K562 (cell line): Measurements from ENCODE around the gene ZNF384. TPM values are rescaled to one million over a fixed set of nuclear protein-coding genes. Genes with fewer than 3 reads are reported as not detected.
A peak's percentile ranks its signal among the peaks of the same experiment; 100 is the strongest.

Source experiments
- ADNP ChIP-seq: fragments of 200-800 bp; sonication (Bioruptor generic); IDR thresholded peaks from 2 replicates; pipeline ENCODE4 v1.6.1; 2016; ENCODE audit warnings: missing genetic modification characterization, missing compliant biosample characterization
- DNMT1 ChIP-seq: fragments of 450-650 bp; IDR thresholded peaks from 2 replicates; pipeline ENCODE4 v1.6.1; 2016; ENCODE audit warnings: antibody characterized with exemption, mild to moderate bottlenecking
- ETS2 ChIP-seq: IDR thresholded peaks from 2 replicates; pipeline ENCODE4 v1.6.1; 2016; ENCODE audit warnings: borderline replicate concordance, missing genetic modification characterization, mild to moderate bottlenecking, moderate library complexity, missing compliant biosample characterization; ENCODE audit not compliant: poor library complexity, severe bottlenecking
- GATAD2A ChIP-seq: fragments of 450-650 bp; IDR thresholded peaks from 2 replicates; pipeline ENCODE4 v1.6.1; 2017
- HNRNPK ChIP-seq: fragments of 200-400 bp; formaldehyde crosslinking; IDR thresholded peaks from one replicate; pipeline ENCODE4 v1.6.1; 2018; ENCODE audit warnings: mild to moderate bottlenecking, low read depth, low read length; ENCODE audit not compliant: poor library complexity, severe bottlenecking
- IFI16 ChIP-seq: fragments of 250-450 bp; sonication (Bioruptor Pico); IDR thresholded peaks from 2 replicates; pipeline ENCODE4 v2.1.2; 2022; ENCODE audit warnings: mild to moderate bottlenecking, inconsistent platforms
- ILF3 ChIP-seq: fragments of 450-650 bp; IDR thresholded peaks from 2 replicates; pipeline ENCODE4 v1.6.1; 2018; ENCODE audit warnings: antibody characterized with exemption, mild to moderate bottlenecking, moderate library complexity, borderline replicate concordance
- JUN ChIP-seq, 2 experiments: sonication (generic) in 1 of 2; formaldehyde crosslinking in 1 of 2; IDR thresholded peaks; 2 replicates each; pipeline versions ENCODE4 v1.6.1 to v1.8.0; 2012 to 2022; ENCODE audit warnings: borderline replicate concordance in 2 of 2, mild to moderate bottlenecking in 2 of 2, improper control_type of control experiment in 1 of 2, low read depth in 1 of 2, low read length in 1 of 2, missing genetic modification reagents in 1 of 2
- KAT7 ChIP-seq: sonication (generic); formaldehyde crosslinking; IDR thresholded peaks from 2 replicates; pipeline ENCODE4 v1.8.0; 2022; ENCODE audit warnings: missing genetic modification reagents, mild to moderate bottlenecking, borderline replicate concordance
- KAT8 ChIP-seq: fragments of 450-650 bp; IDR thresholded peaks from 2 replicates; pipeline ENCODE4 v1.6.1; 2016; ENCODE audit warnings: low read depth, mild to moderate bottlenecking
- MCM7 ChIP-seq, 2 experiments: fragments of 450-650 bp; IDR thresholded peaks; 2 replicates each; pipeline ENCODE4 v1.6.1; 2016 to 2018
- NCOA6 ChIP-seq: fragments of 450-650 bp; IDR thresholded peaks from 2 replicates; pipeline ENCODE4 v1.6.1; 2017; ENCODE audit warnings: mild to moderate bottlenecking
- NFE2 ChIP-seq: IDR thresholded peaks from 2 replicates; pipeline ENCODE4 v1.6.1; 2014; ENCODE audit warnings: antibody characterized with exemption, low read depth
- PHF20 ChIP-seq: fragments of 450-650 bp; IDR thresholded peaks from 2 replicates; pipeline ENCODE4 v1.6.1; 2018; ENCODE audit not compliant: partially characterized antibody
- POLR2G ChIP-seq: fragments of 200-400 bp; formaldehyde crosslinking; IDR thresholded peaks from 2 replicates; pipeline ENCODE4 v1.6.1; 2017; ENCODE audit warnings: low read depth, mild to moderate bottlenecking, antibody characterized with exemption, low read length, moderate library complexity
- PTRF ChIP-seq: fragments of 450-650 bp; IDR thresholded peaks from 2 replicates; pipeline ENCODE4 v1.6.1; 2016; ENCODE audit warnings: mild to moderate bottlenecking, missing genetic modification characterization, missing compliant biosample characterization
- RBBP5 ChIP-seq: fragments of 200-600 bp; sonication (generic); IDR thresholded peaks from 2 replicates; pipeline ENCODE4 v1.6.1; 2012; ENCODE audit warnings: borderline replicate concordance, mild to moderate bottlenecking, low read length, control low read depth, inconsistent platforms; ENCODE audit not compliant: insufficient read depth, poor library complexity, severe bottlenecking
- SMAD3 ChIP-seq: fragments of 450-650 bp; formaldehyde crosslinking; conservative IDR thresholded peaks from 2 replicates; pipeline ENCODE4 v1.4.0; 2020; ENCODE audit warnings: mild to moderate bottlenecking
- SMC3 ChIP-seq: conservative IDR thresholded peaks from 2 replicates; pipeline ENCODE4 v1.6.1; 2011; ENCODE audit warnings: low read depth, low read length, improper control_type of control experiment; ENCODE audit not compliant: insufficient read depth
- SOX6 ChIP-seq: fragments of 450-650 bp; IDR thresholded peaks from 2 replicates; pipeline ENCODE4 v1.6.1; 2014; ENCODE audit warnings: mild to moderate bottlenecking
- SREBF1 ChIP-seq: fragments of 150-350 bp; IDR thresholded peaks from 2 replicates; pipeline ENCODE4 v1.6.1; 2014; ENCODE audit warnings: antibody characterized with exemption, low read depth, low read length, borderline replicate concordance
- YY1 ChIP-seq, 3 experiments: IDR thresholded peaks; 2 replicates each; pipeline ENCODE4 v1.6.1; 2011; ENCODE audit warnings: low read length in 2 of 3, mild to moderate bottlenecking in 2 of 3, moderate library complexity in 2 of 3, borderline replicate concordance in 1 of 3, control low read depth in 1 of 3, low read depth in 1 of 3; ENCODE audit not compliant: insufficient read depth in 3 of 3, insufficient replicate concordance in 2 of 3, control insufficient read depth in 1 of 3, insufficient read length in 1 of 3; ENCODE audit errors: extremely low read depth in 1 of 3
- ZBED1 ChIP-seq: IDR thresholded peaks from 2 replicates; pipeline ENCODE4 v1.6.1; 2014
- ZFX ChIP-seq: sonication (generic); formaldehyde crosslinking; IDR thresholded peaks from 2 replicates; pipeline ENCODE4 v1.8.0; 2022; ENCODE audit warnings: mild to moderate bottlenecking, missing genetic modification reagents, moderate library complexity
- ZNF263 ChIP-seq: sonication (generic); formaldehyde crosslinking; IDR thresholded peaks from 2 replicates; pipeline ENCODE4 v1.8.0; 2022; ENCODE audit warnings: mild to moderate bottlenecking, missing genetic modification reagents, borderline replicate concordance
- ZNF282 ChIP-seq: sonication (generic); formaldehyde crosslinking; IDR thresholded peaks from 2 replicates; pipeline ENCODE4 v1.8.1; 2023; ENCODE audit warnings: missing genetic modification reagents
- ZNF780A ChIP-seq: fragments of 250-450 bp; sonication (Bioruptor Pico); IDR thresholded peaks from 2 replicates; pipeline ENCODE4 v1.5.0; 2021; ENCODE audit warnings: mild to moderate bottlenecking
- polyA plus RNA-seq, 8 experiments: library from polyadenylated mRNA; depleted of rRNA in 4 of 8; stranded (reverse) in 5 of 8; unstranded in 3 of 8; fragments of >200 nt; fragmentation: Nextera tagmentation in 2 of 8; fragmentation: Illumina TruSeq in 1 of 8; extraction: Ambion mirVana in 2 of 8; extraction: Trizol in 1 of 8; gene quantifications; 2 replicates each; pipeline versions ENCODE4 v1.2.1 to v1.2.3, GENCODE V29; 2011 to 2014; ENCODE audit warnings: inconsistent platforms in 1 of 8, missing spikeins in 1 of 8
- total RNA-seq, 7 experiments: library from RNA; depleted of rRNA in 6 of 7; stranded (reverse); fragments of >200 nt in 6 of 7; fragmentation: Illumina TruSeq in 2 of 7; extraction: Trizol in 2 of 7; gene quantifications; 2 replicates each; pipeline versions ENCODE4 v1.2.1 to v1.2.3, GENCODE V29; 2011 to 2021; ENCODE audit warnings: low replicate concordance in 1 of 7
- TF ChIP-seq, protein P1 (sequence below): IDR thresholded peaks from 2 replicates; pipeline ENCODE4 v1.6.1; 2016; ENCODE audit warnings: missing genetic modification characterization, missing compliant biosample characterization
- TF ChIP-seq, protein P2 (sequence below): fragments of 250-450 bp; sonication (Bioruptor Pico); IDR thresholded peaks from 2 replicates; pipeline ENCODE4 v1.9.0; 2021; ENCODE audit warnings: mild to moderate bottlenecking

The ZNF384 gene
- total and polyA plus RNA-seq, 9 of the 15 experiments (the other 6 are each of a cell fraction or from before 2014, with no cell fraction given): 0.36 to 64.8 (median 21.3) TPM

DNA sequence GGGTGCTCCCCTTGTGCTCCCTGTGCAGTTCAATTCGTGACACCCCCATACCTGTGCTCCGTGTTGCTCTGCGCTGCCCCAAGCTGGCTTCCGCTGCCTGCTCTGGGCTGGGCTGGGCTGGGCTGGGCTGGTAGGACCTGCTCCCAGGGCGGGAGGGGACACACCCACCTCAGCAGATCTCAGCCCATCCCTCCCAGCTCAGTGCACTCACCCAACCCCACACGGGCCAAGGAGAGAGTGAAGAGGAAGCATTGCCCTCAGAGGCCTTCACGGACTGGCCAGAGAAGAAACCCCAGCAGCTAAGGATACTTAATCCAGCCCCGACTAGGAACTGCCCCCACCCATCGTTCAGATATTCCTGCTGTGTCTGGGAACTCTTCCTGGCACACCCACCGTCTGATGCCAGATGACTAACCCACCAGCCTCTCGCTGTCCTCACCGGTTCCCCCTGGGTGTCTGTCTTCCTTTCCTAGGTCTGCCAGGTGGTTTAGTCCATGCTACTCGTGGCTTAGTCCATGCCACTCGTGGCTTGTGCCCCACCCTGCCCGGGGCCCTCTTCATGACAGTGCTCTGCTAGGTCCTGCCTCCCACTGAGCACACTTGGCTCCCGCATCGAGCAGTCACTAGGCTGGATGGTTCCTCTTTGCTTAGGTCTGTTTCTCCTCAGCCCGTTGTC, 53.2 kb downstream of the ZNF384 start, which contains the start of gene LPAR5 (continued):
- TF ChIP-seq YY1 (IDR thresholded peaks at IDR 0.05; ENCODE audit: borderline replicate concordance in 1 of 3, control insufficient read depth in 1 of 3, extremely low read depth in 1 of 3, insufficient read depth in 3 of 3, insufficient read length in 1 of 3, insufficient replicate concordance in 2 of 3, low read depth in 1 of 3, low read length in 2 of 3) (no peak), ZNF780A (CRISPR knock-in tag) (no peak), SMAD3 (CRISPR knock-in tag) (no peak), KAT8 (no peak), MCM7 (IDR thresholded peaks at IDR 0.05) (no peak), SREBF1 (no peak), ADNP (no peak), ZBED1 (no peak), RBBP5 (no peak), DNMT1 (no peak), KAT7 (peak; percentile 97), IFI16 (CRISPR knock-in tag) (no peak), PTRF (tag) (no peak), ETS2 (tag) (no peak), ZFX (CRISPR knock-in tag) (peak; percentile 55), ILF3 (no peak), HNRNPK (no peak), PHF20 (no peak), GATAD2A (peak; percentile 73; the same call in 1 of the 2 replicates), JUN (IDR thresholded peaks at IDR 0.05; ENCODE audit: borderline replicate concordance, low read depth, low read length) (no peak), JUN (CRISPR knock-in tag; IDR thresholded peaks at IDR 0.05; ENCODE audit: borderline replicate concordance) (no peak), NCOA6 (no peak), ZNF282 (CRISPR knock-in tag) (no peak), POLR2G (peak; percentile 77), NFE2 (no peak), SOX6 (no peak), ZNF263 (CRISPR knock-in tag) (peak; percentile 11), SMC3 (no peak)
- TF ChIP-seq, protein P1, sequence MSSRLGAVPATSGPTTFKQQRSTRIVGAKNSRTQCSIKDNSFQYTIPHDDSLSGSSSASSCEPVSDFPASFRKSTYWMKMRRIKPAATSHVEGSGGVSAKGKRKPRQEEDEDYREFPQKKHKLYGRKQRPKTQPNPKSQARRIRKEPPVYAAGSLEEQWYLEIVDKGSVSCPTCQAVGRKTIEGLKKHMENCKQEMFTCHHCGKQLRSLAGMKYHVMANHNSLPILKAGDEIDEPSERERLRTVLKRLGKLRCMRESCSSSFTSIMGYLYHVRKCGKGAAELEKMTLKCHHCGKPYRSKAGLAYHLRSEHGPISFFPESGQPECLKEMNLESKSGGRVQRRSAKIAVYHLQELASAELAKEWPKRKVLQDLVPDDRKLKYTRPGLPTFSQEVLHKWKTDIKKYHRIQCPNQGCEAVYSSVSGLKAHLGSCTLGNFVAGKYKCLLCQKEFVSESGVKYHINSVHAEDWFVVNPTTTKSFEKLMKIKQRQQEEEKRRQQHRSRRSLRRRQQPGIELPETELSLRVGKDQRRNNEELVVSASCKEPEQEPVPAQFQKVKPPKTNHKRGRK: no peak
- TF ChIP-seq, protein P2, sequence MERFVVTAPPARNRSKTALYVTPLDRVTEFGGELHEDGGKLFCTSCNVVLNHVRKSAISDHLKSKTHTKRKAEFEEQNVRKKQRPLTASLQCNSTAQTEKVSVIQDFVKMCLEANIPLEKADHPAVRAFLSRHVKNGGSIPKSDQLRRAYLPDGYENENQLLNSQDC (CRISPR knock-in tag): no peak
